SK-N-SH (cell line): Measurements from ENCODE around the gene ZFPL1. TPM values are rescaled to one million over a fixed set of nuclear protein-coding genes. Genes with fewer than 3 reads are reported as not detected.
A peak's percentile ranks its signal among the peaks of the same experiment; 100 is the strongest.

Source experiments
- CTCF ChIA-PET: fragments of 300-600, 350-600 bp; formaldehyde crosslinking; extraction: SDS; loops from one replicate; lab custom pipeline; 2021; lab: Yijun Ruan, JAX
- POLR2A ChIA-PET: fragments of 350-600 bp; sonication (Branson Sonifier 250); formaldehyde crosslinking; extraction: SDS; loops from one replicate; lab custom pipeline; 2020; ENCODE audit warnings: antibody characterized with exemption, inconsistent platforms; lab: Yijun Ruan, JAX
- DNase-seq: peaks from one replicate; pipeline ENCODE4 v3.0.0; 2012
- H2AFZ ChIP-seq: fragments of 200-600 bp; sonication (generic); 2 replicates; pipeline ENCODE4 v1.8.1; 2016; ENCODE audit warnings: antibody characterized with exemption, mild to moderate bottlenecking, low read depth
- H3F3A ChIP-seq: fragments of 200-600 bp; sonication (generic); replicated peaks from 2 replicates; pipeline ENCODE3; 2016; ENCODE audit warnings: antibody characterized with exemption, mild to moderate bottlenecking; ENCODE audit not compliant: insufficient read depth
- H3K27ac ChIP-seq, 2 experiments: fragments of 200-500 bp in 1 of 2; fragments of 200-600 bp in 1 of 2; sonication (Bioruptor generic) in 1 of 2; sonication (generic), shearing (Covaris generic) in 1 of 2; 2 replicates each; pipeline versions ENCODE4 v1.5.1 to v1.6.1; 2014 to 2016; ENCODE audit warnings: low read depth in 2 of 2, inconsistent platforms in 1 of 2, low read length in 1 of 2, mild to moderate bottlenecking in 1 of 2, mixed read lengths in 1 of 2
- H3K27me3 ChIP-seq: fragments of 200-600 bp; sonication (generic), shearing (Covaris generic); 2 replicates; pipeline ENCODE4 v1.6.1; 2016; ENCODE audit warnings: mixed run types; ENCODE audit not compliant: insufficient read depth
- H3K36me3 ChIP-seq, 2 experiments: fragments of 200-500 bp in 1 of 2; fragments of 200-600 bp in 1 of 2; sonication (Bioruptor generic) in 1 of 2; sonication (generic) in 1 of 2; replicated peaks in 1 of 2; 2 replicates each; pipeline versions ENCODE3 to v1.5.1; 2014 to 2016; ENCODE audit warnings: low read length in 1 of 2, mild to moderate bottlenecking in 1 of 2; ENCODE audit not compliant: insufficient read depth in 2 of 2, control insufficient read depth in 1 of 2
- H3K4me1 ChIP-seq, 2 experiments: fragments of 200-500 bp in 1 of 2; fragments of 200-600 bp in 1 of 2; sonication (Bioruptor generic) in 1 of 2; sonication (generic), shearing (Covaris generic) in 1 of 2; 2 replicates each; pipeline versions ENCODE4 v1.5.1 to v1.6.1; 2014 to 2016; ENCODE audit warnings: low read depth in 1 of 2, low read length in 1 of 2, mixed run types in 1 of 2; ENCODE audit not compliant: insufficient read depth in 2 of 2, control insufficient read depth in 1 of 2
- H3K4me2 ChIP-seq: fragments of 200-600 bp; sonication (generic), shearing (Covaris generic); 2 replicates; pipeline ENCODE4 v1.6.1; 2017; ENCODE audit warnings: mixed run types
- H3K4me3 ChIP-seq, 2 experiments: fragments of 200-500 bp in 1 of 2; fragments of 200-600 bp in 1 of 2; sonication (Bioruptor generic) in 1 of 2; sonication (generic), shearing (Covaris generic) in 1 of 2; 2 replicates each; pipeline versions ENCODE4 v1.5.1 to v1.8.1; 2014 to 2016; ENCODE audit warnings: low read depth in 2 of 2, inconsistent platforms in 1 of 2, low read length in 1 of 2, mild to moderate bottlenecking in 1 of 2, mixed read lengths in 1 of 2, moderate library complexity in 1 of 2
- H3K79me2 ChIP-seq: fragments of 200-600 bp; sonication (generic); 2 replicates; pipeline ENCODE4 v1.8.1; 2017; ENCODE audit warnings: mild to moderate bottlenecking; ENCODE audit not compliant: insufficient read depth
- H3K9ac ChIP-seq: fragments of 200-600 bp; sonication (generic); 2 replicates; pipeline ENCODE4 v1.6.1; 2017; ENCODE audit warnings: mixed run types
- H3K9me2 ChIP-seq: fragments of 200-600 bp; sonication (generic); 2 replicates; pipeline ENCODE4 v1.6.1; 2017; ENCODE audit warnings: mixed run types
- H3K9me3 ChIP-seq: fragments of 200-600 bp; sonication (generic); 2 replicates; pipeline ENCODE4 v1.6.1; 2017; ENCODE audit warnings: mixed run types, mild to moderate bottlenecking, moderate library complexity
- H4K20me1 ChIP-seq: fragments of 200-600 bp; sonication (generic); 2 replicates; pipeline ENCODE4 v1.6.1; 2017; ENCODE audit warnings: mild to moderate bottlenecking, mixed run types; ENCODE audit not compliant: insufficient read depth
- CHD2 ChIP-seq: fragments of 150-350 bp; IDR thresholded peaks from 2 replicates; pipeline ENCODE4 v1.6.1; 2018; ENCODE audit warnings: low read length; ENCODE audit not compliant: partially characterized antibody
- ELF1 ChIP-seq: IDR thresholded peaks from 2 replicates; pipeline ENCODE4 v1.4.0; 2012
- EP300 ChIP-seq, 2 experiments: IDR thresholded peaks; 2 replicates each; pipeline versions ENCODE4 v1.4.0 to v1.6.1; 2012; ENCODE audit warnings: borderline replicate concordance in 1 of 2, low read depth in 1 of 2, low read length in 1 of 2
- FOXJ3 ChIP-seq: sonication (generic); formaldehyde crosslinking; IDR thresholded peaks from 2 replicates; pipeline ENCODE4 v1.5.1; 2020; ENCODE audit warnings: mild to moderate bottlenecking, missing genetic modification reagents
- FOXM1 ChIP-seq: IDR thresholded peaks from 2 replicates; pipeline ENCODE4 v1.4.0; 2012; ENCODE audit warnings: low read depth, mild to moderate bottlenecking
- GABPA ChIP-seq: IDR thresholded peaks from 2 replicates; pipeline ENCODE4 v1.4.0; 2012; ENCODE audit warnings: low read depth, mild to moderate bottlenecking
- MEF2A ChIP-seq: IDR thresholded peaks from 2 replicates; pipeline ENCODE4 v1.4.0; 2012; ENCODE audit warnings: low read depth, borderline replicate concordance
- MXI1 ChIP-seq: IDR thresholded peaks from 2 replicates; pipeline ENCODE4 v1.6.1; 2012; ENCODE audit warnings: mild to moderate bottlenecking, low read depth, low read length, improper control_type of control experiment
- RAD21 ChIP-seq: IDR thresholded peaks from 2 replicates; pipeline ENCODE4 v1.6.1; 2012; ENCODE audit warnings: mild to moderate bottlenecking, low read length
- RCOR1 ChIP-seq: fragments of 150-350 bp; IDR thresholded peaks from 2 replicates; pipeline ENCODE4 v1.6.1; 2017; ENCODE audit warnings: antibody characterized with exemption, low read length
- RFX5 ChIP-seq: IDR thresholded peaks from 2 replicates; pipeline ENCODE4 v1.6.1; 2012; ENCODE audit warnings: mild to moderate bottlenecking, improper control_type of control experiment, low read length
- SIN3A ChIP-seq: IDR thresholded peaks from 2 replicates; pipeline ENCODE4 v1.6.1; 2012; ENCODE audit warnings: low read depth, mild to moderate bottlenecking, low read length, moderate library complexity, borderline replicate concordance
- SMC3 ChIP-seq: IDR thresholded peaks from 2 replicates; pipeline ENCODE4 v1.6.1; 2012; ENCODE audit warnings: low read depth, low read length, improper control_type of control experiment
- TCF12 ChIP-seq: IDR thresholded peaks from 2 replicates; pipeline ENCODE4 v1.4.0; 2012
- YY1 ChIP-seq: IDR thresholded peaks from 2 replicates; pipeline ENCODE4 v1.4.0; 2012; ENCODE audit warnings: low read depth, mild to moderate bottlenecking
- WGBS: methylation state at CpG from one replicate; pipeline ENCODE4 v1.1.6; 2017; ENCODE audit warnings: low lambda C conversion rate; 5-methylcytosine and 5-hydroxymethylcytosine counted together
- polyA plus RNA-seq, 3 experiments: library from polyadenylated mRNA; depleted of rRNA; stranded (reverse); fragments of >200 nt; gene quantifications; 2 replicates each; pipeline ENCODE4 v1.2.3, GENCODE V29; 2012
- TF ChIP-seq, protein P1 (sequence below): IDR thresholded peaks from 2 replicates; pipeline ENCODE4; 2012
- TF ChIP-seq, protein P2 (sequence below): fragments of 150-350 bp; IDR thresholded peaks from 2 replicates; pipeline ENCODE4 v1.6.1; 2017; ENCODE audit warnings: antibody characterized with exemption, low read length, low read depth, borderline replicate concordance
- TF ChIP-seq, protein P3 (sequence below): fragments of 150-350 bp; IDR thresholded peaks from 2 replicates; pipeline ENCODE4 v1.6.1; 2016; ENCODE audit warnings: mild to moderate bottlenecking, low read depth, low read length
- TF ChIP-seq, protein P4 (sequence below): fragments of 200-600 bp; sonication (generic); IDR thresholded peaks from 2 replicates; pipeline ENCODE4 v1.6.1; 2017; ENCODE audit warnings: antibody characterized with exemption, mild to moderate bottlenecking, moderate library complexity
- TF ChIP-seq, protein P5 (sequence below): IDR thresholded peaks from 2 replicates; pipeline ENCODE4 v1.4.0; 2012; ENCODE audit warnings: low read depth

ZFPL1 gene
- polyA plus RNA-seq, 1 of the 3 experiments (the other 2 are of a cell fraction): 75.9 TPM

DNA sequence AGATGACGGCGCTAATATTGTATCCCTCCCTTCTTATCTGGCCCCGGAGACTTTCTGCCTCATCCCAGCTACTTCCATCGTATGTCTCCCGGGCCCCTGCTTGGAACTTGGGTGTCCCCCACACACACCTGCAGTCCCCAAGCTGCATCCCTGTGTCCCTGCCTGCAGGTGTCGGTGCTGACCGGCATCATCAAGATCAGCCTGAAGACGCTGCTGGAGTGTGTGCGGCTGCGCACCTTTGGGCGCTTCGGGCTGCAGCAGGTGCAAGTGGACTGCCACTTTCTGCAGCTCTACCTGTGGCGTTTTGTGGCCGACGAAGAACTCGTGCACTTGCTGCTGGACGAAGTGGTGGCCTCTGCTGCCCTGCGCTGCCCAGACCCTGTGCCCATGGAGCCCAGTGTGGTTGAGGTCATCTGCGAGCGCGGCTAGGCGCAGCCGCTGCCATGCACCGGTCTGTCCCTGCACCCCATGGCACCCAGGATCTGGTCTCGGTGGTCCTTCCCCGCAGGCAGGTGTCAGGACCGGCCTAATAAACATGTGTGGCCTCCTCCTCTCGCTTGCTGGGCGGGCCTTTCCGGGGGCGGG lies 27.2 kb downstream of the ZFPL1 start:
- DNase-seq: no peak
- Histone ChIP-seq H3K9ac (no peak overlapping the region), H3F3A (peaks cover 13% of the 10 kb centered on the region), H2AFZ (no peak overlapping the region), H3K4me2 (peak overlapping the region; percentile 93; the same call in 1 of the 2 replicates), H3K4me3 (no peak overlapping the region), H3K9me2 (no peaks in the 10 kb centered on the region), H4K20me1 (peaks cover 6% of the 10 kb centered on the region; the same call in 1 of the 2 replicates), H3K4me1 (peaks cover 9 to 46% of the 10 kb centered on the region in 2 experiments; a peak in 3 of 4 replicates), H3K27me3 (no peaks in the 10 kb centered on the region), H3K79me2 (peaks cover 12% of the 10 kb centered on the region), H3K9me3 (no peaks in the 10 kb centered on the region), H3K27ac (peak overlapping the region in 1 of 2 experiments; percentile 8; a peak in 1 of 4 replicates), H3K36me3 (peaks cover 6 to 31% of the 10 kb centered on the region in 2 experiments)
- ChIA-PET CTCF (interaction anchor here (0.6 to 6.1 kb wide), 29 partner anchors 10 to 322 kb away, joined by 3 to 150 read pairs (median 3); partner anchors contain the start of genes ARL2, CAPN1, FAU and MRPL49), POLR2A (interaction anchor here (0.6 to 4.1 kb wide), 12 partner anchors 8 to 230 kb away, joined by 3 to 27 read pairs (median 6); partner anchors contain the start of genes FAU, MRPL49 and VPS51)
- 84% methylated on average over 18 of the region's 31 CpGs for WGBS
- TF ChIP-seq TCF12 (no peak), SIN3A (no peak), ELF1 (no peak), MXI1 (peak; percentile 80; the same call in 1 of the 2 replicates), FOXM1 (no peak), GABPA (no peak)
- TF ChIP-seq, protein P1, sequence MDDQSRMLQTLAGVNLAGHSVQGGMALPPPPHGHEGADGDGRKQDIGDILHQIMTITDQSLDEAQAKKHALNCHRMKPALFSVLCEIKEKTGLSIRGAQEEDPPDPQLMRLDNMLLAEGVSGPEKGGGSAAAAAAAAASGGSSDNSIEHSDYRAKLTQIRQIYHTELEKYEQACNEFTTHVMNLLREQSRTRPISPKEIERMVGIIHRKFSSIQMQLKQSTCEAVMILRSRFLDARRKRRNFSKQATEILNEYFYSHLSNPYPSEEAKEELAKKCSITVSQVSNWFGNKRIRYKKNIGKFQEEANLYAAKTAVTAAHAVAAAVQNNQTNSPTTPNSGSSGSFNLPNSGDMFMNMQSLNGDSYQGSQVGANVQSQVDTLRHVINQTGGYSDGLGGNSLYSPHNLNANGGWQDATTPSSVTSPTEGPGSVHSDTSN: no peak
- TF ChIP-seq, protein P2, sequence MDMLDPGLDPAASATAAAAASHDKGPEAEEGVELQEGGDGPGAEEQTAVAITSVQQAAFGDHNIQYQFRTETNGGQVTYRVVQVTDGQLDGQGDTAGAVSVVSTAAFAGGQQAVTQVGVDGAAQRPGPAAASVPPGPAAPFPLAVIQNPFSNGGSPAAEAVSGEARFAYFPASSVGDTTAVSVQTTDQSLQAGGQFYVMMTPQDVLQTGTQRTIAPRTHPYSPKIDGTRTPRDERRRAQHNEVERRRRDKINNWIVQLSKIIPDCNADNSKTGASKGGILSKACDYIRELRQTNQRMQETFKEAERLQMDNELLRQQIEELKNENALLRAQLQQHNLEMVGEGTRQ: no peak
- TF ChIP-seq, all 33 proteins: peak for 1

DNA sequence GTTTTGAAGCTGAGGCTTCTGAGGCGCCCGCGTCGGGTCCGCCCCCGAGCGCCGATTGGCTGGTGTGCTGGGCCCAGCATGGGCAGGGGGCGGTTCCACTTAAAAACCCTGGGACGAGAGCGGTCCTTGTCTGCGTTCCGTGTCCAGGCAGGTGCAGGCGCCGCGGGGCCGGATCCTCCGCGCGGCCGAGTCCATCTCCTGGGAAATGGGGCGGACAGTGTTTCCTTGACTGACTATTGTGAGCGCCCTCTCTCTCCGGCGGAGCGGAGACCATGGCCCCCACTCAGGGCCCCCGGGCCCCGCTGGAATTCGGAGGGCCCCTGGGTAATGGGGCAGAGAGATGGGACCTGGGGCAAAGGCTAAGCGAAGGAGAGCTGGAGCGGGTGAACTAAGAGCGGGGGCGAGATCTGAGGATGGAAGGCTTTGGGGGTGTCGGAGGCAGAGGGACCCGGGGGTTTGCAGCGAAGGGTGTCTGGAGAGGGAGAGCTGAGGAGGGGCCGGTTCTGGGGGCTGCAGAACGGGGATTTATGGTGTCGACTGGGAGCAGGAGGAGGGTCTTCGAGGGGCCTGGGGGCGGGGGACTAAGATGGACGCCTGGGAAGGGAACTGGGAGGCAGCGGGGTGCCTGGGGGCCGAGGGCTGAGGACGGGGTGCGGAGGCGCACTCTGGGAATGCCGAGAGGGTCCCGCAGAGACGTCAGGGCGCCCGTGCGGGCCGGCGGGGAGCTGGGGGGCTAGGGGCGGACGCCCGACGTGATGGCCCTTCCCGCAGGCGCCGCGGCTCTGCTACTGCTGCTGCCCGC lies 27.9 kb downstream of the ZFPL1 start, which contains the start of gene TM7SF2:
TSS of gene TM7SF2 (plus strand) at position 129 of the 802 bp plus-strand sequence. CDS start at position 273, 144 bp downstream.
- 1% methylated on average over 17 of the region's 64 CpGs for WGBS
- H3K79me2 ChIP-seq: peaks cover 16% of the 10 kb centered on the region
- peaks cover 7 to 31% of the 10 kb centered on the region in 2 experiments for H3K36me3 ChIP-seq
- TF ChIP-seq RCOR1: no peak
- TF ChIP-seq, protein P3, sequence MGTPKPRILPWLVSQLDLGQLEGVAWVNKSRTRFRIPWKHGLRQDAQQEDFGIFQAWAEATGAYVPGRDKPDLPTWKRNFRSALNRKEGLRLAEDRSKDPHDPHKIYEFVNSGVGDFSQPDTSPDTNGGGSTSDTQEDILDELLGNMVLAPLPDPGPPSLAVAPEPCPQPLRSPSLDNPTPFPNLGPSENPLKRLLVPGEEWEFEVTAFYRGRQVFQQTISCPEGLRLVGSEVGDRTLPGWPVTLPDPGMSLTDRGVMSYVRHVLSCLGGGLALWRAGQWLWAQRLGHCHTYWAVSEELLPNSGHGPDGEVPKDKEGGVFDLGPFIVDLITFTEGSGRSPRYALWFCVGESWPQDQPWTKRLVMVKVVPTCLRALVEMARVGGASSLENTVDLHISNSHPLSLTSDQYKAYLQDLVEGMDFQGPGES: peak; percentile 18; the same call in 1 of the 2 replicates
- TF ChIP-seq RFX5: peak; percentile 72
- no peak for TF ChIP-seq MEF2A
- no peak for TF ChIP-seq EP300 (IDR thresholded peaks at IDR 0.05; ENCODE audit: borderline replicate concordance in 1 of 2, low read depth in 1 of 2, low read length in 1 of 2)
- TF ChIP-seq, protein P4, sequence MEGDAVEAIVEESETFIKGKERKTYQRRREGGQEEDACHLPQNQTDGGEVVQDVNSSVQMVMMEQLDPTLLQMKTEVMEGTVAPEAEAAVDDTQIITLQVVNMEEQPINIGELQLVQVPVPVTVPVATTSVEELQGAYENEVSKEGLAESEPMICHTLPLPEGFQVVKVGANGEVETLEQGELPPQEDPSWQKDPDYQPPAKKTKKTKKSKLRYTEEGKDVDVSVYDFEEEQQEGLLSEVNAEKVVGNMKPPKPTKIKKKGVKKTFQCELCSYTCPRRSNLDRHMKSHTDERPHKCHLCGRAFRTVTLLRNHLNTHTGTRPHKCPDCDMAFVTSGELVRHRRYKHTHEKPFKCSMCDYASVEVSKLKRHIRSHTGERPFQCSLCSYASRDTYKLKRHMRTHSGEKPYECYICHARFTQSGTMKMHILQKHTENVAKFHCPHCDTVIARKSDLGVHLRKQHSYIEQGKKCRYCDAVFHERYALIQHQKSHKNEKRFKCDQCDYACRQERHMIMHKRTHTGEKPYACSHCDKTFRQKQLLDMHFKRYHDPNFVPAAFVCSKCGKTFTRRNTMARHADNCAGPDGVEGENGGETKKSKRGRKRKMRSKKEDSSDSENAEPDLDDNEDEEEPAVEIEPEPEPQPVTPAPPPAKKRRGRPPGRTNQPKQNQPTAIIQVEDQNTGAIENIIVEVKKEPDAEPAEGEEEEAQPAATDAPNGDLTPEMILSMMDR: no peak
- TF ChIP-seq FOXJ3 (CRISPR knock-in tag): no peak
- no peak for TF ChIP-seq RAD21
- no peak for TF ChIP-seq SMC3
- no peak for TF ChIP-seq CHD2
- TF ChIP-seq, protein P5, sequence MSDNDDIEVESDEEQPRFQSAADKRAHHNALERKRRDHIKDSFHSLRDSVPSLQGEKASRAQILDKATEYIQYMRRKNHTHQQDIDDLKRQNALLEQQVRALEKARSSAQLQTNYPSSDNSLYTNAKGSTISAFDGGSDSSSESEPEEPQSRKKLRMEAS: 0 out of 2 replicates have a peak, but pooled peaks have one; percentile 32
- TF ChIP-seq YY1: no peak

More for the DNA sequence above, 27.9 kb downstream of the ZFPL1 start, which contains the start of gene TM7SF2:
- DNase-seq: peak; percentile 98
- Histone ChIP-seq H3K9me2 (no peaks in the 10 kb centered on the region), H3F3A (peaks cover 13% of the 10 kb centered on the region), H3K4me1 (peaks cover 14 to 52% of the 10 kb centered on the region in 2 experiments; a peak in 3 of 4 replicates), H3K9me3 (no peaks in the 10 kb centered on the region), H3K9ac (peak within 1 kb of the TSS; percentile 38), H3K27ac (peak within 1 kb of the TSS in 1 of 2 experiments; percentile 89; a peak in 2 of 4 replicates), H4K20me1 (peaks cover 6% of the 10 kb centered on the region; the same call in 1 of the 2 replicates), H3K27me3 (no peaks in the 10 kb centered on the region), H3K4me3 (peak within 1 kb of the TSS; percentile 64 to 83), H2AFZ (no peak within 1 kb of the TSS), H3K4me2 (peak within 1 kb of the TSS; percentile 93)
- ChIA-PET POLR2A (interaction anchor here (0.6 to 4.1 kb wide), 13 partner anchors 9 to 230 kb away, joined by 3 to 27 read pairs (median 4); partner anchors contain the start of genes ARL2, FAU and MRPL49), CTCF (interaction anchor here (0.6 to 6.1 kb wide), 37 partner anchors 9 to 799 kb away, joined by 3 to 150 read pairs (median 3); partner anchors contain the start of genes ARL2, CAPN1, FAU and MRPL49)
